Measurements from ENCODE around the gene CLDN19. TPM values are rescaled to one million over a fixed set of nuclear protein-coding genes. Genes with fewer than 3 reads are reported as not detected.
A peak's percentile ranks its signal among the peaks of the same experiment; 100 is the strongest.

CLDN19 gene
- total RNA-seq, 2 donors from 2014 or later: not detected

- ATAC-seq (no peak), DNase-seq (no peak)
- intact Hi-C loops (cut with DNase I): loop anchor here in 1 of 2 donors (10.0 kb wide), 2 partner anchors 399 to 599 kb away; no protein-coding TSS in a partner anchor
Measured at GRCh38 chr1:42743317-42744147, 3.5 kb upstream of the CLDN19 start.

- intact Hi-C loops (cut with DNase I): loop anchor here in 1 of 2 donors (10.0 kb wide), 2 partner anchors 398 to 598 kb away; no protein-coding TSS in a partner anchor
- no peak for DNase-seq
- no peak for ATAC-seq
Measured at GRCh38 chr1:42742617-42743316, 2.7 kb upstream of the CLDN19 start.

DNA sequence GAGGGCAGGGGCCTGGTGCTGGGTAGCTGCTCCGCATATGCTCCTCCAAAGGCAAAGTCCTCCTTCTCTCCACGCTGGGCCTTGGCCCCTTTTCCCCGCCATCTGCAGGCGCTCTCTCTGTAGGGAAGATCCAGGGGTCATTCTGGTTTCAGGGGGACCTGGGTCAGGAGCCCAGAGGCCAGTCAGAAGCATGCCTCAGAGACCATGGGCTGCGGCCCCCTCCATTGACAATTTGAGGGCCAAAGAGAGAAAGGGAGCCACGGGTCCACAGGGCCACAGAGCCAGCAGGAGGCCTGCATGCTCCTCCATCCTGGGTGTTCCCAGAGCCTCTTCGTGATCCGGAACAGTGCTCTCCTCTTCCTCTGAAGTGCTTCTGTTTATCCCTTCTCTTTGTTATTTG is 2.1 kb upstream of the CLDN19 start:
- intact Hi-C loops (cut with DNase I): loop anchor here in 1 of 2 donors (10.0 kb wide), 2 partner anchors 397 to 597 kb away; no protein-coding TSS in a partner anchor
- no peak for ATAC-seq
- no peak for DNase-seq

GRCh38 chr1:42741706-42742105 is 1.7 kb upstream of the CLDN19 start:
- DNase-seq (no peak), ATAC-seq (no peak)
- intact Hi-C loops (cut with DNase I): loop anchor here in 1 of 2 donors (10.0 kb wide), 2 partner anchors 397 to 597 kb away; no protein-coding TSS in a partner anchor

- intact Hi-C loops (cut with DNase I): loop anchor here in 1 of 2 donors (10.0 kb wide), 2 partner anchors 396 to 596 kb away; no protein-coding TSS in a partner anchor
- no peak for ATAC-seq
- no peak for DNase-seq
Measured at GRCh38 chr1:42740851-42741580, 980 bp upstream of the CLDN19 start.

GRCh38 chr1:42738678-42739226 is 1.3 kb downstream of the CLDN19 start:
- DNase-seq: no peak
- intact Hi-C loops (cut with DNase I): no loop called here
- ATAC-seq: no peak

DNA sequence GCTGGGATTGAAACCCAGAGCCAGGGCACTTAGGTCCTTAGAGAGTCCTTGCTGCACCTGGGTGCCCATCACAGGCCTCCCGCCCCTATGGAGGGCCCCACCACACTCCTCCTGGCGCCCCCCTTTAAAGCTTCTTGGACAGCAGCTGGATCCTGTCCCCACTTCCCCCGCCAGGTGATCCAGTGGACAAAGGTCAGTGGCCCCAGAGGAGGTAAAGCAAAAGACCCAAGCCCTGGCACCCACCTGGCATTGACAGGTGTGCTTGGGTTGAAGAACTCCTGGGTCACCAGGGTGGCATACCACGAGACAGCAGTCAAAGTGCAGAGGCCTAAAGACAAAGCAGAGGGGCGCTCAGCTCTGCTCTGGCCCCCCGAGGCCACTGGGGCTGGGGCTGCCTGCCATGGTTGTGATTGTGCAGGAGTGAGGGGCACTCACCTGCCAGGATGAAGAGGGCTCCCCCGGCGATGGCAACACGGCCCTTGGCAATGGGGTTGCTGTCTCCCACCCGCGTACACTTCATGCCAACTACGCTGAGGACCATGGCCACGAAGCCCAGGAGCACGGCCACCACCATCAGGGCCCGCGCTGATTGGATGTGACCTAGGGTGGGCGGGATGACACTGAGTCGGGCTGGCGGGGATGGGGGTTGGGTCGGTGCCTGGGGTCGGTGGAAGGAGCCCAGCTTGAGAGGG is 1.9 kb downstream of the CLDN19 start:
- intact Hi-C loops (cut with DNase I): no loop called here
- no peak for ATAC-seq
- DNase-seq: no peak

- DNase-seq: no peak
- intact Hi-C loops (cut with DNase I): no loop called here
- peak; percentile 30 to 38 for ATAC-seq
Measured at GRCh38 chr1:42737257-42737656, 2.8 kb downstream of the CLDN19 start.

- intact Hi-C loops (cut with DNase I): no loop called here
- ATAC-seq (no peak), DNase-seq (no peak)
Measured at GRCh38 chr1:42736571-42737200, 3.4 kb downstream of the CLDN19 start.

DNA sequence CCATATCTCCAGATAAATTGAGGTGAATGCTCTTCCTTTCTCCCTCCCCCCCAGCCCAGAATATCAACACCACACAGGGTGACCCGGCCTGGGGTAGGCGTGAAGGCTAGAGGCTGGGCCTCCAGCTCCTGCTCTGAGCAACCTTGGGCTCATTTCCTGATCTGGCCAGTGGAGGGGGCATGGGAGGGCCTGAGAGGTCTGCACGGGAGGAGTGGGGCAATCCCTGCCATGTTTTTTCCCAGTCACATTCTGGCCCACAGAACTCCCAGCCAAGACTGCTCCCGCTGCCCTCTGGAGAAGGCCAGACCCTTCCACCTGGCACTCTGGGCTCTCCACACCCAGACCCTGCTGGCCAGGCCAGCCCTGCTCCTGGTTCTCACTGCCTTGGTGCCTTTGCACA is 3.9 kb downstream of the CLDN19 start:
- peak in 1 of 2 donors; percentile 24 for ATAC-seq
- intact Hi-C loops (cut with DNase I): no loop called here
- no peak for DNase-seq

DNA sequence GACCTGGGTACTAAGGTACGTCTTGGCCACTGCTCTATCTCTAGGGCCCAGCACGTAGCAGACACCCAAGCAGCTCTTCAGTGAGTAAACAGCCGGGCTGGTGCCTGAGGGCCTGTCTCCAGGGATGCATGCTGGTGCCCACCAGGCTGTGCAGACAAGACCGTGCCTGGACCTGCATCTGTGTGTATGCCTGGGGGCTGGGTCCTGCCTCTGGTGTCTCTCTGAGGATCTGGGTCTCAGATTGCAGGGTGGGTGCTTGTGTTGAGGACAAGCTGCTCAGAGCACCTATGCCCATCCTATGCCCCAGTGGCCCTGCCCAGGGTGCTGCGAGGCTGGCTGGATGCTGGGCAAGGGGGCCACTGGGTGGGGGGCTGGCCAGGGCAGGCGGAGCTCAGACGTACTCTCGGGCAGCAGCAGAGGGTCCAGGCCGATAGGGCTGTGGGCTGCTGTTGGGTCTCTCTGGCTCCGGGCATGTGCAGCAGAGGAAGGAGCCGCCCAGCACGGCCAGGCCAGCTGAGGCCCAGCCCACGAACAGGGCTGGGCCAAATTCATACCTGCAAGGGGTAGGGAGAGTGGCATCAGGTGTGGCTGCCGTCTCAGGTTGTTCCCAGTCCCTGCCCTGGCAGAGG is 4.4 kb downstream of the CLDN19 start:
- DNase-seq: no peak
- intact Hi-C loops (cut with DNase I): no loop called here
- ATAC-seq: no peak

- intact Hi-C loops (cut with DNase I): no loop called here
- ATAC-seq: no peak
Measured at GRCh38 chr1:42735056-42735455, 5.0 kb downstream of the CLDN19 start.

DNA sequence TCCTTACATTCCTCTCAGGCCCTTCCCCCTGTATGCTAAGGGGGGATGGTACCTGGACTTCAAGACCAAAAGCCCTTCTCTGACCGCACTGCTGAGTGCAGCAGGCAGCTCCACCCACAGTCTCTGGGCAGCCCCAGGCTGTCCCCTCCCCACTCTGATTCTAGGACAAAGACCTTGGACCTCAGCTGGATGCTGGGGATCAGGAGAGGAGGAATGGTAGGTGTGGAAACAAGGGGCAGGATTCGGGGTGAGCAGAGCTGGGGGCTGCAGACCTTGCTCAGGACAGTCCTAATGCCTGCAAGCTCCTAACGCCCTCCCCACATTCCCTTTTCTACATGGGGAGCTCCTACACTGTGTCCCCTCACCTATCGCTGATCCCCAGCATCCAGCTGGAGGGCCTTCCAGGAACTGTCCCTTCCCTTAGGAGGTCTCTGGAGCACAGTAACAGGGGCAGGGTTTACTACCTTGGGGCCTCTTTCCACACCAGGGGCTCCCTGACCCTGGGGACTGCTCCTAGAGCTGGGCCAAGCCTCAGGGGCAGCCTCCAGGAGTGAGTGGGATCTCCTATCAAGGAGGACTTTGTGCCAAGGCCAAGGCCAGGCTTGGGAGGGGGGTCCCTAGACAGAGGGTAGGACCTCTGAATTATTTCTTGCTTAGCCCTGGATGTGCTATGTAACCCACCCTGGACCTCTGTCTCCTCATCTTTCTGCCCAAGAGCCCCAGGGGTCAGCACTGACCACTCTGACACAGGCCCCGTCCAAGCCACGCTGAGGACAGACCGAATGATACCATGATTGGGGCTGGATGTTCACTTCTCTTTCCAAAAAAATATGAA is 5.6 kb downstream of the CLDN19 start:
- ATAC-seq (no peak), DNase-seq (no peak)
- intact Hi-C loops (cut with DNase I): no loop called here

More at GRCh38 chr1:42735056-42735455, 5.0 kb downstream of the CLDN19 start:
- no peak for DNase-seq

GRCh38 chr1:42733415-42734200 is 6.4 kb downstream of the CLDN19 start:
- ATAC-seq (no peak), DNase-seq (no peak)
- intact Hi-C loops (cut with DNase I): no loop called here

- intact Hi-C loops (cut with DNase I): no loop called here
- DNase-seq (no peak), ATAC-seq (no peak)
Measured at GRCh38 chr1:42732126-42732680, 7.8 kb downstream of the CLDN19 start.

DNA sequence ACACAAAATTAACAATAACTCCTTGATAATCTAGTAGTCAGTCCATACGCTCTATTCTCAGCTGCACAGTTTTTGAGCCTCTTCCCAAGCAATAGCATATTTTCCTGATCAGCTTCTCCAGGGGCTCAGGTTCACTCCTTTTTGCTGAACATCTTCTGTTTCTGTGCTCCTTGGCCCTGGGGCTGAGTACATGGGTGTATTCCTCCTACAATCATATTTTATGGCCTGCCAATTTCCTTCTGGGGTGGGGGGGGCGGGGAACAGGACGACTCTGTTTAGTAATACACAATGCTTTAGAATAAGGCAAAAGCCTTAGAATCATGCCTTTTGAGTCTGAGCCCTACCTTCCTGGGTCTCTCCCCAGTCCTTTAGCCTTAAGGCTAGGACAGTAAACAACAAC is 8.5 kb downstream of the CLDN19 start:
- intact Hi-C loops (cut with DNase I): no loop called here
- DNase-seq (no peak), ATAC-seq (no peak)
